Natural killer cell (primary cell): Measurements from ENCODE around the gene SLC16A11. TPM values are rescaled to one million over a fixed set of nuclear protein-coding genes. Genes with fewer than 3 reads are reported as not detected.
"Not testable (repeated sequence)": the region's sequence is repeated elsewhere in the genome, so short reads cannot be mapped to it uniquely, and the experiment has no call there.

Experiments used
- ATAC-seq, 3 donors: fragments of 150-1000 bp in 2 of 3; fragments of 200-7000 bp in 1 of 3; cut with Tn5 transposase; 1 replicate in 1 of 3; 2 replicates in 2 of 3; pipeline ENCODE4 v1.10.0; 2021; ENCODE audit warnings: mild to moderate bottlenecking in 2 of 3, moderate library complexity in 2 of 3
- DNase-seq, 2 donors: peaks; one replicate each; pipeline versions ENCODE4 v3.0.0 to v3.0.0-alpha.2; 2013 to 2021; ENCODE audit warnings: mixed read lengths in 1 of 2
- H3K27ac ChIP-seq: one replicate; pipeline ENCODE4 v1.5.1; 2013; ENCODE audit warnings: mild to moderate bottlenecking, low read length
- H3K27me3 ChIP-seq: one replicate; pipeline ENCODE4 v1.6.1; 2013; ENCODE audit warnings: low read length; ENCODE audit not compliant: control insufficient read depth, insufficient read depth
- H3K36me3 ChIP-seq: one replicate; pipeline ENCODE4 v1.6.1; 2013; ENCODE audit warnings: low read length; ENCODE audit not compliant: control insufficient read depth, insufficient read depth
- H3K4me1 ChIP-seq: one replicate; pipeline ENCODE4 v1.6.1; 2013; ENCODE audit warnings: low read length; ENCODE audit not compliant: control insufficient read depth, insufficient read depth
- H3K4me3 ChIP-seq: one replicate; pipeline ENCODE4 v1.5.1; 2013; ENCODE audit warnings: low read length
- H3K9me3 ChIP-seq: one replicate; pipeline ENCODE4 v1.6.1; 2013; ENCODE audit warnings: low read length; ENCODE audit not compliant: control insufficient read depth, insufficient read depth
- H3K27ac Mint-ChIP-seq, 2 donors: one replicate each; pipeline ENCODE4 v1.8.0; 2022; ENCODE audit warnings: mild to moderate bottlenecking in 2 of 2, mixed read lengths in 2 of 2, moderate library complexity in 1 of 2
- H3K27me3 Mint-ChIP-seq, 2 donors: one replicate each; pipeline ENCODE4 v1.8.0; 2022; ENCODE audit warnings: low read depth in 2 of 2, mixed read lengths in 2 of 2
- H3K36me3 Mint-ChIP-seq: one replicate; pipeline ENCODE4 v1.8.0; 2022; ENCODE audit warnings: mixed read lengths
- H3K4me1 Mint-ChIP-seq, 2 donors: one replicate each; pipeline ENCODE4 v1.8.0; 2022; ENCODE audit warnings: mixed read lengths in 2 of 2
- H3K4me3 Mint-ChIP-seq: one replicate; pipeline ENCODE4 v1.8.0; 2022; ENCODE audit warnings: mild to moderate bottlenecking, moderate library complexity, mixed read lengths
- H3K9me3 Mint-ChIP-seq, 2 donors: one replicate each; pipeline ENCODE4 v1.8.0; 2022; ENCODE audit warnings: mixed read lengths in 2 of 2
- CTCF ChIP-seq: fragments of 200-600 bp; IDR thresholded peaks from one replicate; pipeline ENCODE4 v1.8.0; 2022; ENCODE audit warnings: antibody characterized with exemption
- WGBS: methylation state at CpG from one replicate; pipeline ENCODE4 v1.1.7; 2013; ENCODE audit warnings: missing lambda C conversion rate; ENCODE audit not compliant: insufficient coverage; 5-methylcytosine and 5-hydroxymethylcytosine counted together
- intact Hi-C: fragments of 100-400 bp; cut with micrococcal nuclease; formaldehyde crosslinking; loops from one replicate; pipeline ENCODE4 v1.14.2; 2022
- total RNA-seq, 4 donors: library from RNA; stranded (reverse); fragments of 120-200 nt in 1 of 4; gene quantifications; one replicate each; pipeline versions ENCODE4 v1.2.3 to v1.2.4, GENCODE V29; 2013 to 2022

Gene SLC16A11
- total RNA-seq, 3 donors from 2014 or later (not counting 1 experiment from before 2014, with no cell fraction given): 1.2 to 2.5 (median 1.6) TPM

GRCh38 chr17:7060165-7060891 lies 16.4 kb upstream of the SLC16A11 start:
- H3K36me3 Mint-ChIP-seq: no peaks in the 10 kb centered on the region
- no peak overlapping the region for H3K27ac ChIP-seq
- DNase-seq (no peak), ATAC-seq (no peak)
- intact Hi-C loops: no loop called here
- TF ChIP-seq CTCF: no peak
- H3K27me3 ChIP-seq: no peaks in the 10 kb centered on the region
- H3K27me3 Mint-ChIP-seq: peaks cover 8 to 11% of the 10 kb centered on the region in 2 donors
- H3K9me3 ChIP-seq: no peaks in the 10 kb centered on the region
- H3K27ac Mint-ChIP-seq: no peak overlapping the region
- peaks cover 0 to 3% of the 10 kb centered on the region in 2 donors for H3K4me1 Mint-ChIP-seq
- no peak overlapping the region for H3K4me3 Mint-ChIP-seq
- no peaks in the 10 kb centered on the region for H3K9me3 Mint-ChIP-seq
- no peak overlapping the region for H3K4me3 ChIP-seq
- no peaks in the 10 kb centered on the region for H3K36me3 ChIP-seq
- no peaks in the 10 kb centered on the region for H3K4me1 ChIP-seq
- 63% methylated on average over 6 of the region's 6 CpGs for WGBS

GRCh38 chr17:7058831-7059447 lies 15.0 kb upstream of the SLC16A11 start:
- H3K4me1 ChIP-seq: no peaks in the 10 kb centered on the region
- intact Hi-C loops: no loop called here
- Mint-ChIP-seq H3K4me3 (no peak overlapping the region), H3K9me3 (no peaks in the 10 kb centered on the region), H3K36me3 (no peaks in the 10 kb centered on the region), H3K27ac (no peak overlapping the region), H3K27me3 (peaks cover 8 to 13% of the 10 kb centered on the region in 2 donors), H3K4me1 (peaks cover 0 to 3% of the 10 kb centered on the region in 2 donors)
- ATAC-seq (no peak), DNase-seq (no peak)
- no peaks in the 10 kb centered on the region for H3K36me3 ChIP-seq
- no peak overlapping the region for H3K27ac ChIP-seq
- no peak for TF ChIP-seq CTCF
- H3K27me3 ChIP-seq: no peaks in the 10 kb centered on the region
- H3K9me3 ChIP-seq: no peaks in the 10 kb centered on the region
- WGBS: 91% methylated on average over 7 of the region's 7 CpGs
- no peak overlapping the region for H3K4me3 ChIP-seq

- Mint-ChIP-seq H3K4me1 (peaks cover 4 to 8% of the 10 kb centered on the region in 2 donors), H3K36me3 (no peaks in the 10 kb centered on the region), H3K27ac (no peak overlapping the region), H3K4me3 (no peak overlapping the region), H3K27me3 (peaks cover 7 to 8% of the 10 kb centered on the region in 2 donors), H3K9me3 (no peaks in the 10 kb centered on the region)
- TF ChIP-seq CTCF: no peak
- Histone ChIP-seq H3K4me3 (no peak overlapping the region), H3K4me1 (peaks cover 5% of the 10 kb centered on the region), H3K27me3 (no peaks in the 10 kb centered on the region), H3K9me3 (no peaks in the 10 kb centered on the region), H3K36me3 (no peaks in the 10 kb centered on the region), H3K27ac (no peak overlapping the region)
- no peak for DNase-seq
- ATAC-seq: no peak
- WGBS: 92% methylated on average over 4 of the region's 4 CpGs
- intact Hi-C loops: no loop called here
Observed at GRCh38 chr17:7056386-7056785, 12.5 kb upstream of the SLC16A11 start.

- H3K9me3 ChIP-seq, ATAC-seq, H3K36me3 Mint-ChIP-seq, intact Hi-C loops, H3K9me3 Mint-ChIP-seq, H3K27me3 Mint-ChIP-seq, H3K27me3 ChIP-seq, DNase-seq, H3K4me3 Mint-ChIP-seq, H3K36me3 ChIP-seq, H3K4me3 ChIP-seq, H3K27ac Mint-ChIP-seq, H3K27ac ChIP-seq: not testable (repeated sequence)
- H3K4me1 Mint-ChIP-seq: peaks cover 20 to 21% of the 10 kb centered on the region in 2 donors
- H3K4me1 ChIP-seq: peaks cover 19% of the 10 kb centered on the region
- WGBS: 87% methylated on average over 8 of the region's 9 CpGs
Observed at GRCh38 chr17:7050583-7050982, 6.7 kb upstream of the SLC16A11 start.
